Measurements from ENCODE around the gene CDK6. TPM values are rescaled to one million over a fixed set of nuclear protein-coding genes. Genes with fewer than 3 reads are reported as not detected.
A peak's percentile ranks its signal among the peaks of the same experiment; 100 is the strongest.

Gene CDK6
- total RNA-seq, 1 experiment from 2014 or later, result 38.7 TPM

DNA sequence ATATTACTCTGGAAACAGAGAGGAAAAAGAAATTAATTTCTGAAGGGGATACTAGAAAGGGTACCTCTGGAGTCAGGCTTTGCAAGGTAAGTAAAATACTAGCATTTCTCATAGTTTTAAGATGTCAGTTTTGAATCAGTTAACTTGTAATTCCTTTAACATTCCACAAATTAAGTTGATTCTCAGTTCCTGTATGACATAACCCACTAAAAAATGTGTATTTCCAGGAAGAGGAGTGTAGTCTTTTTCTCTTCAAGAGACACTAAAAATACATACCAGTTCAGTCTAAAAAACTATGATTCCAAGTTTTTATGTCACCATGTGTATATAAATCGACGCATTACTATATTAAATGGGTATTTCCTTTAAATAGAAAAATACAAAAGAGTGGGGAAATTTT is 113.2 kb downstream of the CDK6 start:
- ChIA-PET POLR2A (ENCODE audit: unreplicated experiment) (no interaction called here), CTCF (no interaction called here)
- BruUV-seq (replicated peaks), result no TSS peak
- Histone ChIP-seq H3K9ac (ENCODE audit: low read length) (no peak overlapping the region), H3K4me3 (ENCODE audit: low read length) (no peak overlapping the region), H4K20me1 (ENCODE audit: low read length) (no peaks in the 10 kb centered on the region), H2AFZ (ENCODE audit: low read length) (no peak overlapping the region), H3K27me3 (ENCODE audit: low read length) (no peaks in the 10 kb centered on the region), H3K79me2 (ENCODE audit: low read length) (peaks cover 20% of the 10 kb centered on the region), H3K4me1 (ENCODE audit: insufficient read depth, low read length) (peaks cover 29% of the 10 kb centered on the region), H3F3A (ENCODE audit: low read length, unreplicated experiment) (no peaks in the 10 kb centered on the region), H3K9me2 (replicated peaks; ENCODE audit: low read length) (no peaks in the 10 kb centered on the region), H3K4me2 (ENCODE audit: low read length) (0 out of 2 replicates have a peak overlapping the region, but pooled peaks have one; percentile 6), H3K27ac (ENCODE audit: low read length) (peak overlapping the region; percentile 10; the same call in 1 of the 2 replicates), H3K9me3 (ENCODE audit: low read length) (no peaks in the 10 kb centered on the region), H3K36me3 (ENCODE audit: low read depth, low read length) (peaks cover 8% of the 10 kb centered on the region)
- ATAC-seq (0 out of 2 replicates have a peak, but pooled peaks have one; percentile 11), DNase-seq (no peak)
- TF ChIP-seq EZH2phosphoT487 (IDR thresholded peaks at IDR 0.05; ENCODE audit: borderline replicate concordance, low read length) (no peak), EZH2 (IDR thresholded peaks at IDR 0.05; ENCODE audit: low read length, unreplicated experiment) (no peak)
- intact Hi-C loops (cut with micrococcal nuclease), result no loop called here

DNA sequence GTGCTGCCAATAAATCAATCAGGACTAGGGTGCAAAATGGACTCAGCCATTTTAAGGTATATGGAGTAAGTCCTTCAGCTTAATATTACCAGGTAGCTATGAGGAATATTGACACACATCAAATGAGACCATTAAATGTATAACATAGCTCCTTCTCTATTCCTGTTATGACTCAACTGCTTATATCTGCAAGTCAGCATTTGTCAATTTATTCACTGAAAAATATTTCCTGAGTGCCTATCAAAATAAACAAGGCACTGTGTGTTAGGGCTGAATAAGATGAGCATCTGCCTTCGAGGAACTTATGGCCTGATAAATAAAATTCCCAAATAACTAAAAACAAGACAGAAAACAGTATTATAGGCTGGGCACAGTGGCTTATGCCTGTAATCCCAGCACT is 113.8 kb downstream of the CDK6 start:
- CTCF ChIA-PET, result no interaction called here
- H3K4me2 ChIP-seq (ENCODE audit: low read length), result no peak overlapping the region
- DNase-seq (peak; percentile 32), ATAC-seq (peak; percentile 9)
- peaks cover 20% of the 10 kb centered on the region for H3K79me2 ChIP-seq (ENCODE audit: low read length)
- no peaks in the 10 kb centered on the region for H3K9me3 ChIP-seq (ENCODE audit: low read length)
- peaks cover 8% of the 10 kb centered on the region for H3K36me3 ChIP-seq (ENCODE audit: low read depth, low read length)
- no peak overlapping the region for H3K4me3 ChIP-seq (ENCODE audit: low read length)
- no peak overlapping the region for H2AFZ ChIP-seq (ENCODE audit: low read length)
- intact Hi-C loops (cut with micrococcal nuclease), result no loop called here
- no peak overlapping the region for H3K9ac ChIP-seq (ENCODE audit: low read length)
- no peaks in the 10 kb centered on the region for H3K9me2 ChIP-seq (replicated peaks; ENCODE audit: low read length)
- no peak overlapping the region for H3K27ac ChIP-seq (ENCODE audit: low read length)
- BruUV-seq (replicated peaks), result no TSS peak
- no peaks in the 10 kb centered on the region for H4K20me1 ChIP-seq (ENCODE audit: low read length)
- TF ChIP-seq, protein P1, sequence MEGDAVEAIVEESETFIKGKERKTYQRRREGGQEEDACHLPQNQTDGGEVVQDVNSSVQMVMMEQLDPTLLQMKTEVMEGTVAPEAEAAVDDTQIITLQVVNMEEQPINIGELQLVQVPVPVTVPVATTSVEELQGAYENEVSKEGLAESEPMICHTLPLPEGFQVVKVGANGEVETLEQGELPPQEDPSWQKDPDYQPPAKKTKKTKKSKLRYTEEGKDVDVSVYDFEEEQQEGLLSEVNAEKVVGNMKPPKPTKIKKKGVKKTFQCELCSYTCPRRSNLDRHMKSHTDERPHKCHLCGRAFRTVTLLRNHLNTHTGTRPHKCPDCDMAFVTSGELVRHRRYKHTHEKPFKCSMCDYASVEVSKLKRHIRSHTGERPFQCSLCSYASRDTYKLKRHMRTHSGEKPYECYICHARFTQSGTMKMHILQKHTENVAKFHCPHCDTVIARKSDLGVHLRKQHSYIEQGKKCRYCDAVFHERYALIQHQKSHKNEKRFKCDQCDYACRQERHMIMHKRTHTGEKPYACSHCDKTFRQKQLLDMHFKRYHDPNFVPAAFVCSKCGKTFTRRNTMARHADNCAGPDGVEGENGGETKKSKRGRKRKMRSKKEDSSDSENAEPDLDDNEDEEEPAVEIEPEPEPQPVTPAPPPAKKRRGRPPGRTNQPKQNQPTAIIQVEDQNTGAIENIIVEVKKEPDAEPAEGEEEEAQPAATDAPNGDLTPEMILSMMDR (conservative IDR thresholded peaks at IDR 0.05; ENCODE audit: low read depth, low read length), result no peak
- TF ChIP-seq EZH2 (IDR thresholded peaks at IDR 0.05; ENCODE audit: low read length, unreplicated experiment), result no peak
- no peak for TF ChIP-seq EZH2phosphoT487 (IDR thresholded peaks at IDR 0.05; ENCODE audit: borderline replicate concordance, low read length)
- H3K27me3 ChIP-seq (ENCODE audit: low read length), result no peaks in the 10 kb centered on the region
- peaks cover 25% of the 10 kb centered on the region for H3K4me1 ChIP-seq (ENCODE audit: insufficient read depth, low read length)
- POLR2A ChIA-PET (ENCODE audit: unreplicated experiment), result no interaction called here
- H3F3A ChIP-seq (ENCODE audit: low read length, unreplicated experiment), result no peaks in the 10 kb centered on the region

DNA sequence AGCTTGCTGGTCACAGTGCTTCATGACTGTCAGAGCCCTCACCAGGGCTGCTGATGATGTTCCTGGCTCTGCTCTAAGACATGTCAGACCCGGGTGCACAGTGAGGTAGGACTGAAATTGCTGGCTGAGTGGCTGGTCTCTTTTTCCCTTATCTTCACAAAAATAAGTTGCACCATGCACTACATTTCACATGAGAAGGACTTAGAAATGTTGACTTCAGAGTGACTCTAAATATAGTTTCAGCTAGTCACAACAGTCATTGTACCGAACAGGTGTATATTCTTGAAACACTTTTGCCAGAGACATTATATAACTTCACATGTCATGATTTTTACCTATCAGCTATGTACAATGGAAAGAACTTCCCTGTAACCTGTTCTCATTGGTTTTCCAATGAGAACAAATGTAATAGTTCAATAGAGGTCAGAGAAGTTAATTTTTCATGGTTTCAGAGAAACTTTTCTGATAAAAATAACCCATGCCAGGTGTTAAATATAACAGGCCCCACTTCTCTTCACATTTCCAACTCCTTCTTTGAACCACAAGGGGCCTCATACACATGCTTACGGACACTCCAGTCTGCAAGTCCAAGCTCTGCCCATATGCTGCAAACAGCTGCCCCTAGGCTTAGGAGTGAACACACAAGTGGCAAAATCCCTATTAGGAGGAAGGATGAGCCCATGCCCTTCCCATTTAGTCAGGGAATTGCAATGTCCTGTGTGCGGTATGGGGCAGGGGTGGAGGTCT is 115.6 kb downstream of the CDK6 start:
- CTCF ChIA-PET, result no interaction called here
- DNase-seq (no peak), ATAC-seq (no peak)
- TF ChIP-seq EZH2 (IDR thresholded peaks at IDR 0.05; ENCODE audit: low read length, unreplicated experiment) (no peak), EZH2phosphoT487 (IDR thresholded peaks at IDR 0.05; ENCODE audit: borderline replicate concordance, low read length) (no peak)
- TF ChIP-seq, protein P1 (conservative IDR thresholded peaks at IDR 0.05; ENCODE audit: low read depth, low read length), result no peak
- Histone ChIP-seq H3K4me2 (ENCODE audit: low read length) (no peak overlapping the region), H3K9me3 (ENCODE audit: low read length) (no peaks in the 10 kb centered on the region), H3K9me2 (replicated peaks; ENCODE audit: low read length) (no peaks in the 10 kb centered on the region), H3K4me3 (ENCODE audit: low read length) (no peak overlapping the region), H3K27me3 (ENCODE audit: low read length) (no peaks in the 10 kb centered on the region), H4K20me1 (ENCODE audit: low read length) (no peaks in the 10 kb centered on the region), H2AFZ (ENCODE audit: low read length) (no peak overlapping the region), H3K9ac (ENCODE audit: low read length) (no peak overlapping the region), H3K36me3 (ENCODE audit: low read depth, low read length) (peaks cover 8% of the 10 kb centered on the region), H3K4me1 (ENCODE audit: insufficient read depth, low read length) (peaks cover 22% of the 10 kb centered on the region), H3F3A (ENCODE audit: low read length, unreplicated experiment) (no peaks in the 10 kb centered on the region), H3K79me2 (ENCODE audit: low read length) (peaks cover 9% of the 10 kb centered on the region), H3K27ac (ENCODE audit: low read length) (no peak overlapping the region)
- BruUV-seq (replicated peaks), result no TSS peak
- intact Hi-C loops (cut with micrococcal nuclease), result no loop called here
- POLR2A ChIA-PET (ENCODE audit: unreplicated experiment), result no interaction called here
